AG09319 (cell line): Measurements from ENCODE around the gene TRMT6.

ENCODE experiments used
- DNase-seq: peaks from one replicate; pipeline ENCODE4 v3.0.0-alpha.2; 2010; ENCODE audit warnings: low read depth; ENCODE audit errors: extremely low read depth
- TF ChIP-seq, protein P1 (sequence below): IDR thresholded peaks from 2 replicates; pipeline ENCODE4 v1.5.1; 2011; ENCODE audit warnings: low read depth, mild to moderate bottlenecking, inconsistent platforms, low read length, moderate library complexity

The TRMT6 gene

DNA sequence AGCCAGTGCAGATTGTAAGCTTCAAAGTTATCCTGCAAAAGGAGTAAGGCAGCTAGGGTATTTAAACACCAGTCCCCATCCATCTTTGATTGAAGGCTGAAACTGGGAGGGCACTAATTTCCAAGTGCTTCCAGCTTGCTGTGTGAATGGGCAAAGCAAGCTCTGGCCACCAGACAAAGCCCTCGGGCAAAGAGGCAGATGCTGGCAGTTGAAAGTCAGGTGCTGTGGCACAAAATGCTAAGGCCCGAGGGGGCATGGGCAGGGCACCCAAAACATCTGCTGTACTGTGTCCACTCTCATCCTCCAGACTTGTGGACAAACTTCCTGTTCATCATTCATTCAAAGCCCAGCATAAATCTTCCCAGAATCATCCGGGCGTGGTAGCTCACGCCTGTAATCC is 62.9 kb downstream of the TRMT6 start:
- TF ChIP-seq, protein P1, sequence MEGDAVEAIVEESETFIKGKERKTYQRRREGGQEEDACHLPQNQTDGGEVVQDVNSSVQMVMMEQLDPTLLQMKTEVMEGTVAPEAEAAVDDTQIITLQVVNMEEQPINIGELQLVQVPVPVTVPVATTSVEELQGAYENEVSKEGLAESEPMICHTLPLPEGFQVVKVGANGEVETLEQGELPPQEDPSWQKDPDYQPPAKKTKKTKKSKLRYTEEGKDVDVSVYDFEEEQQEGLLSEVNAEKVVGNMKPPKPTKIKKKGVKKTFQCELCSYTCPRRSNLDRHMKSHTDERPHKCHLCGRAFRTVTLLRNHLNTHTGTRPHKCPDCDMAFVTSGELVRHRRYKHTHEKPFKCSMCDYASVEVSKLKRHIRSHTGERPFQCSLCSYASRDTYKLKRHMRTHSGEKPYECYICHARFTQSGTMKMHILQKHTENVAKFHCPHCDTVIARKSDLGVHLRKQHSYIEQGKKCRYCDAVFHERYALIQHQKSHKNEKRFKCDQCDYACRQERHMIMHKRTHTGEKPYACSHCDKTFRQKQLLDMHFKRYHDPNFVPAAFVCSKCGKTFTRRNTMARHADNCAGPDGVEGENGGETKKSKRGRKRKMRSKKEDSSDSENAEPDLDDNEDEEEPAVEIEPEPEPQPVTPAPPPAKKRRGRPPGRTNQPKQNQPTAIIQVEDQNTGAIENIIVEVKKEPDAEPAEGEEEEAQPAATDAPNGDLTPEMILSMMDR = no peak
- no peak for DNase-seq
